GM19468 (cell line): ENCODE results near the gene ACHE.
"Not testable (repeated sequence)": the region's sequence is repeated elsewhere in the genome, so short reads cannot be mapped to it uniquely, and the experiment has no call there.

Source experiments
- ATAC-seq: cut with Tn5 transposase; IDR thresholded peaks from one replicate; pipeline ENCODE4 v1.9.1; 2021; ENCODE audit warnings: mild to moderate bottlenecking, moderate library complexity, moderate number of reproducible peaks; ENCODE audit not compliant: unreplicated experiment; ENCODE audit errors: extremely low read depth

ACHE gene

DNA sequence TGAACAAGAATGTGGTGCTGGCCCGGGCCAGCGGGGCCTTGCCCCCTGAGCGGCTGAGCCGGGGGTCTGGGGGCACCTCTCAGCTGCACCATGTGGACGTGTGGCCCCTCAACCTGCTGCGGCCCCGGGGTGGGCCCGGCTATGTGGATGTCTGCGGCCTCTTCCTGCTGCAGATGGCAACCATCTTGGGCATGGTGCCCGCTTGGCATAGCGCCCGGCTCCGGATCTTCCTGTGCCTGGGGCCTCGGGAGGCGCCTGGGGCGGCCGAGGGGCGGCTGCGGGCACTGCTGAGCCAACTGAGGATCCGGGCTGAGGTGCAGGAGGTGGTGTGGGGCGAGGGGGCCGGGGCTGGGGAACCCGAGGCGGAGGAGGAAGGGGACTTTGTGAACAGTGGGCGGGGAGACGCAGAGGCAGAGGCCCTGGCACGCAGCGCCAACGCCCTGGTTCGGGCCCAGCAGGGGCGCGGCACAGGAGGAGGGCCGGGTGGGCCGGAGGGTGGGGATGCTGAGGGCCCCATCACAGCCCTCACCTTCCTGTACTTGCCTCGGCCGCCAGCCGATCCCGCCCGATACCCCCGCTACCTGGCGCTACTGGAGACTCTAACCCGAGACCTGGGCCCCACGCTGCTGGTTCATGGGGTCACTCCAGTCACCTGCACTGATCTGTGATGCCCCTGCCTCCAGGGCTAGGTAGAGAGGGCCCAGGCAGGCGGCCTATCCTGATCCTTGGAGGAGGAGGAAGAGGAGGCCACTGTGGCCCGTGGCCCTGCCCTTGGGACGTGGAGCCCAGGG lies 29.6 kb downstream of the ACHE start:
- ATAC-seq, result no peak

DNA sequence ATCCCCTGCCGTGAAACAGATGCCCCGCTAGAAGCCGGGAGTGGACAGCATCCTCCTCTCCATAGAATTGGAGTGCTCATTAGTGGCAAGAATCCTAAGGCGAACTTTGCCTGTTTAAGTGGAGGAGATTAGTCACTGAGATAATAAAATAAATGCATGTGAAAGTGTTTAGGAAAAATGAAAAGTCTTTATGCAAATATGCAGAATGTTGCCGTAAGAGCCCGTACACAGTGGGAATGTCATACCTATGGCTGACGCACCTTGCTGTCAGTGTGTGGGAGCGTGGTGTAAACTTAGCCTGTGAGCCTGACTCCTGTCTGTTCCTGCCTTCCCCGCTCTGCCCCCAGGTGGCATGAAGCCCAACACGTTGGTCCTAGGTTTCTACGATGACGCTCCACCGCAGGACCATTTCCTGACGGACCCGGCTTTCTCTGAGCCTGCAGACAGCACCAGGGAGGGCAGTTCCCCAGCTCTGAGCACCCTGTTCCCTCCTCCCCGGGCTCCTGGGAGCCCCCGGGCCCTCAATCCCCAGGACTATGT lies 30.2 kb downstream of the ACHE start:
- no peak for ATAC-seq

DNA sequence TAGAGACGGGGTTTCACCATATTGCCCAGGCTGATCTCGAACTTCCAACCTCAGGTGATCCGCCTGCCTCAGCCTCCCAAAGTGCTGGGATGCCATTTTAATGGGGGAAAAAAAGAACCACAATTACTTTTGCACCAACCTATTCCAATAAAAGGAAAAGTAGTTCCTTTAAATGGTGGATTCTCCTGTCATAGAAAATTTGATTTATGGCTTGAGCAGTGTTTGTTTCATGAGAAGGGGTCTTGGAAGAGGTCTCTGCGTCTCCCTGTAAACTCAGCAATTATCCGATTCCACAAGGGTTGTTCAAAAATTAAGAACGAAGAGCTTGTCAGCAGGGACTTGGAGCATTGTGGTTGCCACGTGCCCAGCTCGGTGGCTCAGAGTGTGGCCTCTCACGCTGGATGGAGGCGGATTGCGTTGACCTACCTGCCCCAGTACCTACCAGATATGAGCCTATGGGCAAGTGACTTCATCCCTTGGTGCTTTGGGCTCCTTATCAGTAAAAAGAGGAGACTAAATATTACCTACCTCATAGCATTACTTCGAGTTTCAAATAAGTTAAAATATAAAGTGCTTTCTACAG lies 31.3 kb downstream of the ACHE start:
- ATAC-seq, result no peak

DNA sequence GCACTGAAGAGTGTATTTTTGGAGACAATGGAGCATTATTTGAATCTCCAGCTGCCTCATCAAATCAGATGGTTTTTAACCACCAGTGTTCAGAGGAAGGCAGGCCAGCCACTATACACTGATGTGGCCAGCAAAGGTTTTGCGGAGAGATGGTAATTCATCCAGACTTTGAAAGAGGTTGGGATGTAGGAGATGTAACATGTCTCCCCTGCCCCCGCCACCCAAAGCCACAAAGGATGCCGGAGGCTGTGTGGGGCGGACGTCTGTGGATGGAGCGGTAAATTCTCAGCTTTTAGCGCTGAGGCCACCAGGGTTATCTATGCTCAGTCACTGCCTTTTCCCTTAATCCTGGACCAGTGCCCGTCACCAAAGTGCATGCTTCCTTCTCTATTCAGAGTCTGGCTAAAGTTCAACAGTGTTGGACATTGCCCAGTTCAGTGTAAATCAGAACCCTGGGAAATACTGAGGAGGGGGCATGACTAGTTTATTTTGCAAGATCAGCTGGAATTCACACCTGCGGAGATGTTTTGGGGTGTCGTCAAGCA lies 32.2 kb downstream of the ACHE start:
- ATAC-seq, result no peak

DNA sequence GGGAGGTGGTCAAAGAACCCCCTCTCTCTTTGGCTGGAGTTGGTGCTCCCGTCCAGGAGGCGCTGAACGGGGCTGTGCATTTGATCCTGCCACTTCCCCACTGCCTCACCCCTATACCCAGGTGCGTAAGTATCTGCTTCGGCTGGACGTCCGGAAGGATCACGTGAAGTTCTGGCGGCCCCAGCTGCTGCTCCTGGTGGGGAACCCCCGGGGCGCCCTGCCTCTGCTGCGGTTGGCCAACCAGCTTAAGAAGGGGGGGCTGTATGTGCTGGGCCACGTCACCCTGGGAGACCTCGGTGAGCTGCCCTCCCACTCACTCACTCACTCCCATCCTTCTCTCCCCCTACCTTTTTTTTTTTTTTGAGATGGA lies 34.1 kb downstream of the ACHE start:
- no peak for ATAC-seq

DNA sequence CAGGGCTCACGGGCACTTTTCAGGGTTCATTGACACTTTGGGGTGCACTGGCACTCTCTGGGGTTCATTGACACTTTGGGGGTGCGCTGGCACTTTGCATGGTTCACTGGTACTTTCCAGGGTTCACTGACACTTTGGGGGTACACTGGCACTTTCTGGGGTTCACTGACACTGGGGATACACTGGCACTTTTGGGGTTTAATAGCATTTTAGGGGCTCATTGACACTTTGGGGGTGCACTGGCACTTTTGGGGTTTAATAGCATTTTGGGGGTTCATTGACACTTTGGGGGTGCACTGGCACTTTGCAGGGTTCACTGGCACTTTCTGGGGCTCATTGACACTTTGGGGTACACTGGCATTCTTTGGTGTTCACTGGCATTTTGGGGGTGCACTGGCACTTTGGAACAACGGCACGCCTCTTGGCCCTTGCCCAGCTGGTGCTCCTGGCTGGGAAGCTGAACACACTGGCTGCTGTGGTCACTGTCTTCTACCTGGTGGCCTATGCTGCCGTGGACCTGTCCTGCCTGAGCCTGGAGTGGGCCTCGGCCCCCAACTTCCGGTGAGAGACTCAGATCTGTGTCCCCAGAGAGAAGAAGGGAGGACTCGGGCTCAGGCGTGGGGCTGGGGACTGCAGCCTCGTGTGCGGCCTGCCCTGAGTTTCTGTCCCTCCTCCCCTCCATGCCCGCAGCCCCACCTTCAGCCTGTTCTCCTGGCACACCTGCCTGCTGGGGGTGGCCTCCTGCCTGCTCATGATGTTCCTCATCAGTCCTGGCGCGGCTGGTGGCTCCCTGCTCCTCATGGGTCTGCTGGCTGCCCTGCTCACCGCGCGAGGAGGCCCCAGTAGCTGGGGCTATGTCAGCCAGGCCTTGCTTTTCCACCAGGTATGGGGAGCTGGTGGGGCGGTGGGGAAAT lies 34.7 kb downstream of the ACHE start:
- ATAC-seq, result no peak

DNA sequence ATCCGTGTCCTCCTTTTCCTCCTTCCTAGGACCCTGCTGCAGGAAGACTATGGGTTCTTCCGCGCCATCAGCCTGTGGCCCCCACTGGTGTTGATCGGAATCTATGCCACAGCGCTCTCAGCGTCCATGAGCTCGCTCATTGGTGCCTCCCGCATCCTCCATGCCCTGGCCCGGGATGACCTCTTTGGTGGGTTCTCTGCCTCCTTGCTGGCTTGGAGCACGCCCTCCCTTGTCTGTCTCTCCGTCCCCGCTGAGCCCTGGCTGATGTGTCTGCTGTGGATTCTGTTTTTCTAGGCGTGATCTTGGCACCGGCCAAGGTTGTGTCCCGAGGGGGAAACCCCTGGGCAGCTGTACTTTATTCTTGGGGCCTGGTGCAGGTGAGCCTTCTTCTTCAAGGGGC lies 35.8 kb downstream of the ACHE start:
- no peak for ATAC-seq

DNA sequence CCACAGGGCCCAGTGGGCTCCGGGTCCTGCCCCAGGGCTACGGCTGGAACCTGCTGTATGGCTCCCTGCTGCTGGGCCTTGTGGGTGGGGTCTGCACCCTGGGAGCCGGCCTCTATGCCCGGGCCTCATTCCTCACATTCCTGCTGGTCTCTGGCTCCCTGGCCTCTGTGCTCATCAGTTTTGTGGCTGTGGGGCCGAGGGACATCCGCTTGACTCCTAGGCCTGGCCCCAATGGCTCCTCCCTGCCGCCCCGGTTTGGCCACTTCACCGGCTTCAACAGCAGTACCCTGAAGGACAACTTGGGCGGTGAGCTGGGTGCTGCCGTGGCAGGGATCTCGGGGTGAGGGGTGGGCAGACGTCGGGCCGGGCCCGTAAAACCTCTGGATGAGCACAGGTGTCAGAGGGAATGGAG lies 38.8 kb downstream of the ACHE start:
- no peak for ATAC-seq

DNA sequence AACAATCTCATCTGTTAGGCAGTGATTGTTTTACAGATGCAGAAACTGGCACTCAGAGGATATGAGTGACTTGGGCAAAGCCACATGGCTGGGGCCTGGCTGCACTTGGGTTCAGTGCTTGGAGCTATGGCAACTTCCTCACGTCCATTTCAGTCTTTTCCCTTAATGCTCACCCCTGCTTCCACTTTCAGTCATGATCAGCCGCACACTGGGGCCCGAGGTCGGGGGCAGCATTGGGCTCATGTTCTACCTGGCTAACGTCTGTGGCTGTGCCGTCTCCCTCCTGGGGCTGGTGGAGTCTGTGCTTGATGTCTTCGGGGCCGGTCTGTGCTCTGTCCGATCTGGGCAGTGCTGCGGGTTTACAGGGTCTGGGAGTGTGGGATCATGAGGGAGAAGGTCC lies 40.2 kb downstream of the ACHE start:
- no peak for ATAC-seq

DNA sequence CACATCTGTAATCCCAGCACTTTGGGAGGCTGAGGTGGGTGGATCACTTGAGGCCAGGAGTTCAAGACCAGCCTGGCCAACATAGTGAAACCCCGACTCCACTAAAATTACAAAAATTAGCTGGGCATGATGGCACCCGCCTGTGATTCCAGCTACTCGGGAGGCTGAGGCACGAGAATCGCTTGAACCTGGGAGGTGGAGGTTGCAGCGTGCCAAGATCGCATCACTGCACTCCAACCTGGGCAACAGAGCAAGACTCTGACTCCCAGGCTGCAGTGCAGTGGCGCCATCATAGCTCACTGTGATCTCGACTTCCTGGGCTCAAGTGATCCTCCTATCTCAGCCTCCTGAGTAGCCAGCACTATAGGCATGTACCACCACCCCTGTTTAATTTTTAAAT lies 40.8 kb downstream of the ACHE start:
- ATAC-seq, result not testable (repeated sequence)

DNA sequence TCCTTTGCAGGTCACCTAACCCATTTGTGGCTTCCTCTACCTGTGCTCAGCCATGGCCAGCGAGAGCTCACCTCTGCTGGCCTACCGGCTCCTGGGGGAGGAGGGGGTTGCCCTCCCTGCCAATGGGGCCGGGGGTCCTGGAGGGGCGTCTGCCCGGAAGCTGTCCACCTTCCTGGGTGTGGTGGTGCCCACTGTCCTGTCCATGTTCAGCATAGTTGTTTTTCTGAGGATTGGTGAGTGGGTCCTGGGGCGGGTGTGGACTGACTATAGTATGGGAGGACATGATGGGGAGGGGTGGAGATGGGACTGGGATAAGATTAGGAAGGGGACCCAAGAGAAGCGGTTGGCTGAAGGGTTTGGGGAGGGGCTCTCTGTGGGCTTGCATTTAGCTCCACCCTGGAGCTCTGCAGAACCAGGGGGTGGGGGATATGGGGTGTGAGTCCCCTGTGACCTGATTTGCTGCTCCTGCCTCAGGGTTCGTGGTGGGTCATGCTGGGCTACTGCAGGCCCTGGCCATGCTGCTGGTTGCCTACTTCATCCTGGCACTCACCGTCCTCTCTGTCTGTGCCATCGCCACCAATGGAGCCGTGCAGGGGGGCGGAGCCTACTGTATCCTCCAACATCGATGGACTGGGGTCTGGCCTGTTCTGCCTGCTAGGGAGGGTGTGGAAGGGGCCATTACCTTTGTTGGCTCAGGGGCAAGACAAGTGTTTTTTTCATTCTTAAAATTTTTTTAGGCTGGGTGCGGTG lies 41.4 kb downstream of the ACHE start:
- ATAC-seq, result no peak

DNA sequence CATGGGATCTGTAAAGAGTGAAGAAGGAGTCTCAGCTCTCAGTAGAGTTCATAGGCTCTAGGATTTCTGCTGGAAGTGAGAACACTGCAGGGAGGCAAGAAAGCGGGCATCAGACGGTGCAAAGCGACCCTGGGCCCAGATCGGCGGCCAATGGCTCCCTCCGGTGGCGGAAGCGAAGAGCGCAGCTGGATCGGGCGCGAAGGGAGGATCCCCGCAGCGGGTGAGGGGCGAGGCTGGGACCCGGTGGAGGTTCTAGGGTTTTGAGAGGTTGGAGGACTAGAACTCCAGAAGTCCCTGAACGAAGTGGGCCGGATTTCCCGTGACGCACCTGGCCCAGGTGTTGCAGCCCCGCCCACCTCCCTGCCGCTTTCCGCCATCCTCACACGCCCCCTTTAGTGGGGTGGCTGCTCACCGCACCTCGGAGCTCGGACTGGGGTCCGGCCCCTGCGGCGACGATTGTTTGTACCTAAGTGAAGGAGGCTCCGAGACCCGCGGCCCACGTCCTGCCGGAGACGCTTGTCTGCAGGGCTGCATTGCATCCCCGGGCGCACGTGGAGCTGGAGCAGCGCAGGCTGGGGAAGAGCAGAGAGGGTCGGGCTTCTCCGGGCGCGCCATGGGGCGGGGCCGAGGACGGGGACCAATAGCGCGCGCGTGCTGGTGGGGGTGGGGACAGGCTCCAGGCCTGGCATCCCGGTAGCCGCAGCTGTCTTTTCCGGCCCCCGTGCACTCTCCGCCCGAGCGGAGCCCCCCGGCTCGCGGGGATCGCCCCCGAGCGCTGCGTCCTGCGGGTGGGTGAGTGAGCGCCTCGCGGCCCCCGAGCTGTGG lies 43.4 kb downstream of the ACHE start, which contains the start of gene SLC12A9:
SLC12A9 (plus strand) TSS at position 666 of the 825 bp plus-strand sequence. CDS start 1,485 bp downstream, outside the sequence.
- no peak for ATAC-seq

DNA sequence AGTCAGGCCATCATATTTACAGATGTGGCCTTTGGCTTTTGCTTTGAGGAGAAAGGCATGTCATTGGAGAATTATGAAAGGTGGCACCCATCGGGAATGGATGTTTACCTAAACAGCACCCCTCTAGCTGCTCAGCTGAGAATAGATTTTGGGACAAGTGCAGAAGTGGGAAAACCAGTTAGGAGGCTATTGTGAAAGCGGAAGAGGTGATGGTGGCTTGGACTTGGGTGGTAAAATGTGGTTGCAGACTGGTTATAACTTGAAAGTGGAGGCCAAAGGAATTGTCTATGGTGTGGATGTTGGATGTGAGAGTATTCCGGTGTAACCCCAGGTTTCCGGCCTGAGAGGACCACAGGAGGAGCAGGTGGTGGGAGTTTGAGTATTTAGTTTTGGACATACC lies 48.3 kb downstream of the ACHE start:
- ATAC-seq, result no peak

DNA sequence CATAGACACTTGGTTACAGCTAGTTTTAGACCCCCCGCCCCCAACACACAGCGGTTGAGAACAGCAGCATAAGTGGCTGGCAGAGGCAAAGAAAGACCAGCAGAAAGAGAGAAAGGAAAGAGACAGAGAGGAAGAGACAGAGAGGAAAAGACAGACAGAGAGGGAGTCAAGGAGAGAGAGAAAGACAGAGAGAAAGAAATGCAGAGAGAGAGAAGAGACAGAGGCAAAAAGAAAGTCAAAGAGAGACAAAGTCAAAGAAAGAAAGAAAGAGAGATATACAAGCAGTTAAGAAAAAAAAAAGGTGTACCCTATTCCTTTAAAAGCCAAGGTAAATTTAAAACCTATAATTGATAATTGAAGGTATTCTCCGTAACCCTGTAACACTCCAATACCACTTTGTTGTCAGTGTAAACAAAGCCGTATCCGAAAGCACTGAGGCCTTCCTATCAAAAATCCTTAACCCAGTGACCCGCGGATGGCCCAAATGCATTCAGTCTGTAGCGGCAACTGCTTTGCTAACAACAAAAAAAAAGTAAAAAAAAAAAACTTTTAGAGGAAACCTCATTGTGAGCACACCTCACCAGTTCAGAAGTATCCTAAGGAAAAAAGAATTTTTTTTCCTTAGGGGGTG lies 55.1 kb downstream of the ACHE start:
- ATAC-seq, result no peak
